HEK293 (cell line): ENCODE results near the gene CHID1.

Experiments used
- HOXC10 ChIP-seq: sonication (generic); formaldehyde crosslinking; IDR thresholded peaks from 2 replicates; pipeline ENCODE4 v1.8.1; 2023; ENCODE audit warnings: mild to moderate bottlenecking, missing genetic modification reagents
- PBX3 ChIP-seq: sonication (generic); formaldehyde crosslinking; IDR thresholded peaks from 2 replicates; pipeline ENCODE4 v1.8.1; 2022; ENCODE audit warnings: mild to moderate bottlenecking, moderate library complexity, missing genetic modification reagents
- ZBTB10 ChIP-seq: fragments of 450-650 bp; formaldehyde crosslinking; IDR thresholded peaks from 2 replicates; pipeline ENCODE4 v1.5.1; 2016; ENCODE audit warnings: missing biosample characterization, missing genetic modification characterization
- ZBTB49 ChIP-seq: fragments of 450-650 bp; formaldehyde crosslinking; IDR thresholded peaks from 2 replicates; pipeline ENCODE4 v1.5.1; 2016; ENCODE audit warnings: missing biosample characterization, missing genetic modification characterization, low read depth
- ZBTB8A ChIP-seq: fragments of 450-650 bp; formaldehyde crosslinking; IDR thresholded peaks from 2 replicates; pipeline ENCODE4 v1.5.1; 2016; ENCODE audit warnings: missing biosample characterization, missing genetic modification characterization
- ZNF292 ChIP-seq: fragments of 450-650 bp; formaldehyde crosslinking; IDR thresholded peaks from 2 replicates; pipeline ENCODE4 v1.5.1; 2016; ENCODE audit warnings: low read depth, missing biosample characterization, missing genetic modification characterization, borderline replicate concordance
- ZNF350 ChIP-seq: fragments of 450-650 bp; formaldehyde crosslinking; IDR thresholded peaks from 2 replicates; pipeline ENCODE4 v1.5.0; 2017; ENCODE audit warnings: missing biosample characterization, mild to moderate bottlenecking, missing genetic modification characterization
- ZNF48 ChIP-seq: fragments of 450-650 bp; formaldehyde crosslinking; IDR thresholded peaks from 2 replicates; pipeline ENCODE4 v1.5.1; 2016; ENCODE audit warnings: missing biosample characterization, missing genetic modification characterization
- ZNF768 ChIP-seq: fragments of 450-650 bp; formaldehyde crosslinking; IDR thresholded peaks from 2 replicates; pipeline ENCODE4 v1.5.1; 2018; ENCODE audit warnings: missing biosample characterization, mild to moderate bottlenecking, missing genetic modification characterization
- TF ChIP-seq, protein P1 (sequence below): fragments of 450-650 bp; formaldehyde crosslinking; IDR thresholded peaks from 2 replicates; pipeline ENCODE4 v1.5.1; 2016; ENCODE audit warnings: missing biosample characterization, missing genetic modification characterization
- TF ChIP-seq, protein P2 (sequence below): fragments of 450-650 bp; formaldehyde crosslinking; IDR thresholded peaks from 2 replicates; pipeline ENCODE4 v1.5.1; 2016; ENCODE audit warnings: missing biosample characterization, missing genetic modification characterization
- TF ChIP-seq, protein P3 (sequence below): fragments of 450-650 bp; formaldehyde crosslinking; conservative IDR thresholded peaks from 2 replicates; pipeline ENCODE4 v1.5.1; 2016; ENCODE audit warnings: low read depth, missing biosample characterization, missing genetic modification characterization

DNA sequence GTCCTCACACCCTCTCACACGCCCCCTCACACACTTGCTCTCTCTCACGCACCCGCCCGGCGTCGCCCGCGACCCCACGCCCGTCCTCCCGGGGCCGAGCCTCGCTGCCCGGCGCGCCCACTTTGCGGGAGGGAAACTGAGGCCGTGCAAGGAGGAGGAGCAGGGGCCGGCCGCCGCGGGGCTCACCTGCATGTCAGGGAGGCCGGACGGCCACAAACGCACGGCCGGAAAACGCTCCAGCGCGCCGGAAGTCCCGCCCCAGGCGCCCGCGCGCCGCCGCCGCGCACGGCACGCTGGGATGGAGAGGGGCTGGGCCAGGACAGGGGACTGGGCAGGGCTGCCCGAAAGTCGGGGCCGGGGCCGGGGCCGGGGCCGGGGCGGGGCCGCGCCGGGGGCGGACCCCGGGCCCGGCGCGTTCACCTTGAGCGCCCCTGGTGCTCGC lies at the start of gene CHID1:
- no peak for TF ChIP-seq ZNF350 (tag by site-specific recombination)
- TF ChIP-seq, protein P1, sequence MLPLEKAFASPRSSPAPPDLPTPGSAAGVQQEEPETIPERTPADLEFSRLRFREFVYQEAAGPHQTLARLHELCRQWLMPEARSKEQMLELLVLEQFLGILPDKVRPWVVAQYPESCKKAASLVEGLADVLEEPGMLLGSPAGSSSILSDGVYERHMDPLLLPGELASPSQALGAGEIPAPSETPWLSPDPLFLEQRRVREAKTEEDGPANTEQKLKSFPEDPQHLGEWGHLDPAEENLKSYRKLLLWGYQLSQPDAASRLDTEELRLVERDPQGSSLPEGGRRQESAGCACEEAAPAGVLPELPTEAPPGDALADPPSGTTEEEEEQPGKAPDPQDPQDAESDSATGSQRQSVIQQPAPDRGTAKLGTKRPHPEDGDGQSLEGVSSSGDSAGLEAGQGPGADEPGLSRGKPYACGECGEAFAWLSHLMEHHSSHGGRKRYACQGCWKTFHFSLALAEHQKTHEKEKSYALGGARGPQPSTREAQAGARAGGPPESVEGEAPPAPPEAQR (tag by site-specific recombination), result no peak
- TF ChIP-seq ZBTB10 (tag by site-specific recombination), result no peak
- TF ChIP-seq ZNF768 (tag by site-specific recombination), result no peak
- TF ChIP-seq, protein P2, sequence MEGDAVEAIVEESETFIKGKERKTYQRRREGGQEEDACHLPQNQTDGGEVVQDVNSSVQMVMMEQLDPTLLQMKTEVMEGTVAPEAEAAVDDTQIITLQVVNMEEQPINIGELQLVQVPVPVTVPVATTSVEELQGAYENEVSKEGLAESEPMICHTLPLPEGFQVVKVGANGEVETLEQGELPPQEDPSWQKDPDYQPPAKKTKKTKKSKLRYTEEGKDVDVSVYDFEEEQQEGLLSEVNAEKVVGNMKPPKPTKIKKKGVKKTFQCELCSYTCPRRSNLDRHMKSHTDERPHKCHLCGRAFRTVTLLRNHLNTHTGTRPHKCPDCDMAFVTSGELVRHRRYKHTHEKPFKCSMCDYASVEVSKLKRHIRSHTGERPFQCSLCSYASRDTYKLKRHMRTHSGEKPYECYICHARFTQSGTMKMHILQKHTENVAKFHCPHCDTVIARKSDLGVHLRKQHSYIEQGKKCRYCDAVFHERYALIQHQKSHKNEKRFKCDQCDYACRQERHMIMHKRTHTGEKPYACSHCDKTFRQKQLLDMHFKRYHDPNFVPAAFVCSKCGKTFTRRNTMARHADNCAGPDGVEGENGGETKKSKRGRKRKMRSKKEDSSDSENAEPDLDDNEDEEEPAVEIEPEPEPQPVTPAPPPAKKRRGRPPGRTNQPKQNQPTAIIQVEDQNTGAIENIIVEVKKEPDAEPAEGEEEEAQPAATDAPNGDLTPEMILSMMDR (tag by site-specific recombination), result no peak; the same call in 1 of the 2 replicates
- TF ChIP-seq PBX3 (CRISPR knock-in tag), result 0 out of 2 replicates have a peak, but pooled peaks have one; percentile 21
- TF ChIP-seq HOXC10 (CRISPR knock-in tag), result no peak
- TF ChIP-seq ZBTB8A, result no peak
- TF ChIP-seq, protein P3, sequence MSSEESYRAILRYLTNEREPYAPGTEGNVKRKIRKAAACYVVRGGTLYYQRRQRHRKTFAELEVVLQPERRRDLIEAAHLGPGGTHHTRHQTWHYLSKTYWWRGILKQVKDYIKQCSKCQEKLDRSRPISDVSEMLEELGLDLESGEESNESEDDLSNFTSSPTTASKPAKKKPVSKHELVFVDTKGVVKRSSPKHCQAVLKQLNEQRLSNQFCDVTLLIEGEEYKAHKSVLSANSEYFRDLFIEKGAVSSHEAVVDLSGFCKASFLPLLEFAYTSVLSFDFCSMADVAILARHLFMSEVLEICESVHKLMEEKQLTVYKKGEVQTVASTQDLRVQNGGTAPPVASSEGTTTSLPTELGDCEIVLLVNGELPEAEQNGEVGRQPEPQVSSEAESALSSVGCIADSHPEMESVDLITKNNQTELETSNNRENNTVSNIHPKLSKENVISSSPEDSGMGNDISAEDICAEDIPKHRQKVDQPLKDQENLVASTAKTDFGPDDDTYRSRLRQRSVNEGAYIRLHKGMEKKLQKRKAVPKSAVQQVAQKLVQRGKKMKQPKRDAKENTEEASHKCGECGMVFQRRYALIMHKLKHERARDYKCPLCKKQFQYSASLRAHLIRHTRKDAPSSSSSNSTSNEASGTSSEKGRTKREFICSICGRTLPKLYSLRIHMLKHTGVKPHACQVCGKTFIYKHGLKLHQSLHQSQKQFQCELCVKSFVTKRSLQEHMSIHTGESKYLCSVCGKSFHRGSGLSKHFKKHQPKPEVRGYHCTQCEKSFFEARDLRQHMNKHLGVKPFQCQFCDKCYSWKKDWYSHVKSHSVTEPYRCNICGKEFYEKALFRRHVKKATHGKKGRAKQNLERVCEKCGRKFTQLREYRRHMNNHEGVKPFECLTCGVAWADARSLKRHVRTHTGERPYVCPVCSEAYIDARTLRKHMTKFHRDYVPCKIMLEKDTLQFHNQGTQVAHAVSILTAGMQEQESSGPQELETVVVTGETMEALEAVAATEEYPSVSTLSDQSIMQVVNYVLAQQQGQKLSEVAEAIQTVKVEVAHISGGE (tag by site-specific recombination), result peak; percentile 76; the same call in 1 of the 2 replicates
- no peak for TF ChIP-seq ZNF292 (tag by site-specific recombination)
- TF ChIP-seq ZBTB49 (tag by site-specific recombination), result no peak
- no peak for TF ChIP-seq ZNF48 (tag by site-specific recombination)
